HUES48 (cell line): Measurements from ENCODE around the gene NNMT.

Experiments used
- H3K27ac ChIP-seq: one replicate; pipeline ENCODE4 v1.7.0; 2013; ENCODE audit warnings: low read depth, low read length, inconsistent platforms
- H3K27me3 ChIP-seq: 2 replicates; pipeline ENCODE4 v1.6.1; 2013; ENCODE audit warnings: mild to moderate bottlenecking, low read length; ENCODE audit not compliant: control insufficient read depth, insufficient read depth
- H3K36me3 ChIP-seq: 2 replicates; pipeline ENCODE4 v1.6.1; 2013; ENCODE audit warnings: low read length; ENCODE audit not compliant: control insufficient read depth, insufficient read depth
- H3K4me1 ChIP-seq: 2 replicates; pipeline ENCODE4 v1.6.1; 2013; ENCODE audit warnings: mild to moderate bottlenecking, low read length; ENCODE audit not compliant: control insufficient read depth, insufficient read depth
- H3K4me3 ChIP-seq: 2 replicates; pipeline ENCODE4 v1.5.1; 2013; ENCODE audit warnings: mild to moderate bottlenecking, low read depth, low read length
- H3K9ac ChIP-seq: 2 replicates; pipeline ENCODE4 v1.6.1; 2013; ENCODE audit warnings: mild to moderate bottlenecking, low read depth, low read length, moderate library complexity
- H3K9me3 ChIP-seq: 2 replicates; pipeline ENCODE4 v1.6.1; 2013; ENCODE audit warnings: low read length; ENCODE audit not compliant: control insufficient read depth, insufficient read depth

NNMT gene

DNA sequence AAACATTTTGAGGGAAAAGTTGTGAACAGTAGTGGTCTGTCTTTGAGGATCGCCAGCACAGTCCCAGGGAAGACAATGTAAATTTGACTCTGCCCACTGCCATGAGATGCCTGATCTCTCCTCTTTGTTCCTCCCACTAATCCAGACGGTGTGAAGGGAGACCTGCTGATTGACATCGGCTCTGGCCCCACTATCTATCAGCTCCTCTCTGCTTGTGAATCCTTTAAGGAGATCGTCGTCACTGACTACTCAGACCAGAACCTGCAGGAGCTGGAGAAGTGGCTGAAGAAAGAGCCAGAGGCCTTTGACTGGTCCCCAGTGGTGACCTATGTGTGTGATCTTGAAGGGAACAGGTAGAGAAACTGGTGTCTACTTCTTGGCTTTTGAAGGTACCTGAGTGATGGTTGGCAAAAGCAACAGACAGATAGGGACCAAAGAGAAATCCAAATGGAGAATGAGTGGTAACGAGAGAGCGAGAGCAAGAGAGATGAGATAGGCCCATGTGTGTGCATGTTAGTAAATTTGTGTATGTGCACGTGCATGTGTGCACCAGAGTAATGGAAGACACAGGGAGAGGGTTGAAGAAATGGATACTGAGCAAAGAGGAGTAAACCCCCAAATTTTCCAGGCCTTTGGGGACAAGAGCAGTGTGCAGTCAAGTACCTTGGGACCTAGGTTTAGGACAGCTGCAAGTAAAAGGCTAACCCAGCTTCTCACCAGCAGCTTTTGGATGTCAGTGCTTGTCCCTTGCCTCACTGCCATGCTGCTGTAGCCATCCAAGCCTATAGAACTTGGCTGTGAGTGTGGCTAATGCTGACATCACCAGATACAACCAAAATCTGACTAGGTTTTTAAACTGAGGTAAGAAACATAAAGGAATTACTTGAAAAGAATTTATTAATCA, 1.9 kb downstream of the NNMT start:
- no peaks in the 10 kb centered on the region for H3K36me3 ChIP-seq
- no peak overlapping the region for H3K9ac ChIP-seq
- no peak overlapping the region for H3K27ac ChIP-seq
- H3K9me3 ChIP-seq = no peaks in the 10 kb centered on the region; the same call in 1 of the 2 replicates
- no peaks in the 10 kb centered on the region for H3K4me1 ChIP-seq
- no peaks in the 10 kb centered on the region for H3K27me3 ChIP-seq
- H3K4me3 ChIP-seq = no peak overlapping the region

- H3K36me3 ChIP-seq = no peaks in the 10 kb centered on the region
- H3K9me3 ChIP-seq = no peaks in the 10 kb centered on the region; the same call in 1 of the 2 replicates
- no peaks in the 10 kb centered on the region for H3K4me1 ChIP-seq
- H3K9ac ChIP-seq = no peak overlapping the region
- H3K4me3 ChIP-seq = no peak overlapping the region
- no peaks in the 10 kb centered on the region for H3K27me3 ChIP-seq
- H3K27ac ChIP-seq = no peak overlapping the region
Observed at GRCh38 chr11:114298710-114299109, 2.5 kb downstream of the NNMT start.

DNA sequence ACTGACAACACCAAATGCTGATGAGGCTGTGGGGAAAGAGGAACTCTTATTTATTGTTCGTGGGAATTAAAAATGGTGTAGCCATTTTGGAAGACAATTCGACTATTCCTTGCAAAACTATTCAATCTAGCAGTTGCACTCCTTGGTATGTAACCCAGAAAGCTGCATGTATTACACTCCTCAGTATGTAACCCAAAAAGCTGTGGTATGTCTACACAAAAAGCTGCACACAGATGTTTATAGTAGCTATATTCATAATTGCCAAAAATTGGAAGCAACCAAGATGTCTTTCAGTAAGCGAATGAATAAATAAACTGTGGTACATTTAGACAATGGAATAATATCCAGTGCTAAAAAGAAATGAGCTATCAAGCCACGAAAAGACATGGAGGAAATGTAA, 4.9 kb downstream of the NNMT start:
- H3K27ac ChIP-seq = no peak overlapping the region
- H3K36me3 ChIP-seq = no peaks in the 10 kb centered on the region
- no peaks in the 10 kb centered on the region; the same call in 1 of the 2 replicates for H3K9me3 ChIP-seq
- no peaks in the 10 kb centered on the region for H3K27me3 ChIP-seq
- no peaks in the 10 kb centered on the region for H3K4me1 ChIP-seq
- no peak overlapping the region for H3K4me3 ChIP-seq
- no peak overlapping the region for H3K9ac ChIP-seq

GRCh38 chr11:114301927-114302326, 5.7 kb downstream of the NNMT start:
- H3K9me3 ChIP-seq = no peaks in the 10 kb centered on the region; the same call in 1 of the 2 replicates
- H3K27me3 ChIP-seq = no peaks in the 10 kb centered on the region
- no peak overlapping the region for H3K27ac ChIP-seq
- no peak overlapping the region for H3K4me3 ChIP-seq
- no peaks in the 10 kb centered on the region for H3K4me1 ChIP-seq
- H3K9ac ChIP-seq = no peak overlapping the region
- H3K36me3 ChIP-seq = no peaks in the 10 kb centered on the region

DNA sequence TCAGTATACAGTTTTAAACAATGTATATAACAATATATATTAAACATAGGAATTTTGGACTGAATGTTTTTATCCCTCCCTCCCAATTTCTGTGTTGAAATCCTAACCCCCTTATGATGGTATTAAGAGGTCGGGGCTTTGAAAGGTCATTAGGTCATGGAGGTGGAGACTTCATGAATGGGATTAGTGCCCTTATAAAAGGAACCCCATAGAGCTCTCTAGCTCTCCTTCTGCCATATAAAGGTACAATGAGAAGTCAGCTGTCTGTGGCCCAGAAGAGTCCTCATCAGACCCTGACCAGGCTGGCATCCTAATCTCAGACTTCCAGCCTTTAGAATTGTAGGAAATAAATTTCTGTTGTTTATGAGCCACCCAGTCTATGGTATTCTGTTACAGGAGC, 6.5 kb downstream of the NNMT start:
- no peak overlapping the region for H3K9ac ChIP-seq
- H3K27me3 ChIP-seq = no peaks in the 10 kb centered on the region
- H3K4me3 ChIP-seq = no peak overlapping the region
- H3K9me3 ChIP-seq = no peaks in the 10 kb centered on the region; the same call in 1 of the 2 replicates
- H3K36me3 ChIP-seq = no peaks in the 10 kb centered on the region
- no peaks in the 10 kb centered on the region for H3K4me1 ChIP-seq
- no peak overlapping the region for H3K27ac ChIP-seq

GRCh38 chr11:114304065-114304464, 7.9 kb downstream of the NNMT start:
- Histone ChIP-seq H3K27me3 (no peaks in the 10 kb centered on the region), H3K36me3 (no peaks in the 10 kb centered on the region), H3K27ac (no peak overlapping the region), H3K9me3 (no peaks in the 10 kb centered on the region; the same call in 1 of the 2 replicates), H3K4me1 (no peaks in the 10 kb centered on the region), H3K4me3 (no peak overlapping the region), H3K9ac (no peak overlapping the region)

- H3K27ac ChIP-seq = no peak overlapping the region
- no peaks in the 10 kb centered on the region for H3K27me3 ChIP-seq
- H3K36me3 ChIP-seq = no peaks in the 10 kb centered on the region
- no peak overlapping the region for H3K9ac ChIP-seq
- H3K9me3 ChIP-seq = no peaks in the 10 kb centered on the region; the same call in 1 of the 2 replicates
- no peaks in the 10 kb centered on the region for H3K4me1 ChIP-seq
- H3K4me3 ChIP-seq = no peak overlapping the region
Observed at GRCh38 chr11:114304969-114305368, 8.8 kb downstream of the NNMT start.

- Histone ChIP-seq H3K4me1 (no peaks in the 10 kb centered on the region), H3K9ac (no peak overlapping the region), H3K27me3 (no peaks in the 10 kb centered on the region), H3K36me3 (no peaks in the 10 kb centered on the region), H3K27ac (no peak overlapping the region), H3K4me3 (no peak overlapping the region), H3K9me3 (no peaks in the 10 kb centered on the region)
Observed at GRCh38 chr11:114307524-114308203, 11.5 kb downstream of the NNMT start.

DNA sequence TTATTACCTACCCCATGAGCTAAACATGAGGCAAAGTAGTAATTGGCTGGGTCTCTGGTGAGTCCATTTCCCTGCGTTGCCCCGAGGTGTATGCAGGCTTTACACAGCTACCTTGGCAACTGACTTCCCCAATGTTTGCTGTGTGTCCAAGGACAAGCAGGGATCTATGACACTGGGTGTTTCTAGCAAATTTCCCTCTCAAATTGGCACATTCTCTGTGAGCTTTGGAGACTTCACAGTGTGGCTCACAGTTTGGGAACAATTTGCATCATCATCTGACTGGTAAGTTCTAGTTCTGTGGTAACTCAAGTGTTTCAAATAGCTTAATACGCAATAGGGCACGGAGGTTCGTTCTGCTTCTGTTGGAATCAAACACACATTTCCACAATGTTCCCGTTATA, 12.5 kb downstream of the NNMT start:
- H3K9me3 ChIP-seq = no peaks in the 10 kb centered on the region
- H3K9ac ChIP-seq = no peak overlapping the region
- H3K4me1 ChIP-seq = no peaks in the 10 kb centered on the region
- no peak overlapping the region for H3K4me3 ChIP-seq
- no peaks in the 10 kb centered on the region for H3K27me3 ChIP-seq
- H3K36me3 ChIP-seq = no peaks in the 10 kb centered on the region
- no peak overlapping the region for H3K27ac ChIP-seq

GRCh38 chr11:114309517-114309916, 13.3 kb downstream of the NNMT start:
- H3K9ac ChIP-seq = no peak overlapping the region
- no peak overlapping the region for H3K27ac ChIP-seq
- H3K27me3 ChIP-seq = no peaks in the 10 kb centered on the region
- H3K36me3 ChIP-seq = no peaks in the 10 kb centered on the region
- no peaks in the 10 kb centered on the region for H3K9me3 ChIP-seq
- no peaks in the 10 kb centered on the region for H3K4me1 ChIP-seq
- H3K4me3 ChIP-seq = no peak overlapping the region

DNA sequence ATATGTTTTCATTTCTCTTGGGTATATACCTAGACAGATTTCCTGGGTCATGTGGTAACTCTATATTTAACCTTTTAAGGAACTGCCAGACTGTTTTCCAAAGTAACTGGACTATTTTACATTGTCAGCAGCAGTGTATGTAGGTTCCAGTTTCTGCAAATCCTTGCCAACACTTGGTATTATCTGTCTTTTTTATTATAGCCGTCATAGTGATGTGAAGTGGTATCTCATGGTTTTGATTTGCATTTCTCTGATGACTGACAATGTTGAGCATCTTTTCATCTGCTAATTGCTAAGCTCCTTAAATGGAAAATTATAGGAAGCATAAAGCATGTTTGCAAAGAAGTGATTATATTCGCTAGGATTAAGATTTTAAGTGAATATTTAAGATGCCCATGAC, 13.9 kb downstream of the NNMT start:
- H3K4me3 ChIP-seq = no peak overlapping the region
- no peaks in the 10 kb centered on the region for H3K9me3 ChIP-seq
- H3K4me1 ChIP-seq = no peaks in the 10 kb centered on the region
- no peaks in the 10 kb centered on the region for H3K27me3 ChIP-seq
- H3K36me3 ChIP-seq = no peaks in the 10 kb centered on the region
- no peak overlapping the region for H3K27ac ChIP-seq
- no peak overlapping the region for H3K9ac ChIP-seq
